ENCODE results near the gene CDC16. TPM values are rescaled to one million over a fixed set of nuclear protein-coding genes. Genes with fewer than 3 reads are reported as not detected.

The CDC16 gene
- total RNA-seq, 1 experiment from 2014 or later: 61.1 TPM

DNA sequence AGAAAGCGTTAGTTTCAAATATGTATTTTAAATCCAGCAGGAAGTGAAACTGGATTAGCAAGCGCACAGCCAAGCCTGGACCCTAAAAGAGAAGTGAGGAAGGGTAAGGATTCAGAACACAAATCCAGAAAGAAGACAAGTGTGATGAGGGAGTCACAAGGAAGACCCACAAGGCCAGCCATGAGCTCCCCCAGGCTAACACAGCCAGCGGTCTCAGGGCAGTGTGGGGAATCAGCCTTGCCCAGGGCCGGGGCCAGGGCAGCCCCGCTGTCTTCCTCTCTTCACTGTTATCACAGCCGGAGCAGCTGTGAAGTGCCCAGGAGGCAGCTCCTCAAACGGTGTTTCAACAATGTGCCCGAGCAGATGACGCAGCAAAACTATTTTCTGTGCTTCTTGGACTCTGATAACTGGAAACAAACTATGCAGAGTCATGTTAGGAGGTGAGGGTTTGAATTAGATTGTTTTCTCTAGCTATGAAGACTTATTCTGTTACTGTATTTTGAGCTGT is 12.2 kb upstream of the CDC16 start:
- no peak for TF ChIP-seq EZH2 (IDR thresholded peaks at IDR 0.05; ENCODE audit: borderline replicate concordance, low read depth, low read length, poor library complexity, severe bottlenecking)
- TF ChIP-seq, protein P1, sequence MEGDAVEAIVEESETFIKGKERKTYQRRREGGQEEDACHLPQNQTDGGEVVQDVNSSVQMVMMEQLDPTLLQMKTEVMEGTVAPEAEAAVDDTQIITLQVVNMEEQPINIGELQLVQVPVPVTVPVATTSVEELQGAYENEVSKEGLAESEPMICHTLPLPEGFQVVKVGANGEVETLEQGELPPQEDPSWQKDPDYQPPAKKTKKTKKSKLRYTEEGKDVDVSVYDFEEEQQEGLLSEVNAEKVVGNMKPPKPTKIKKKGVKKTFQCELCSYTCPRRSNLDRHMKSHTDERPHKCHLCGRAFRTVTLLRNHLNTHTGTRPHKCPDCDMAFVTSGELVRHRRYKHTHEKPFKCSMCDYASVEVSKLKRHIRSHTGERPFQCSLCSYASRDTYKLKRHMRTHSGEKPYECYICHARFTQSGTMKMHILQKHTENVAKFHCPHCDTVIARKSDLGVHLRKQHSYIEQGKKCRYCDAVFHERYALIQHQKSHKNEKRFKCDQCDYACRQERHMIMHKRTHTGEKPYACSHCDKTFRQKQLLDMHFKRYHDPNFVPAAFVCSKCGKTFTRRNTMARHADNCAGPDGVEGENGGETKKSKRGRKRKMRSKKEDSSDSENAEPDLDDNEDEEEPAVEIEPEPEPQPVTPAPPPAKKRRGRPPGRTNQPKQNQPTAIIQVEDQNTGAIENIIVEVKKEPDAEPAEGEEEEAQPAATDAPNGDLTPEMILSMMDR (conservative IDR thresholded peaks at IDR 0.05; ENCODE audit: low read depth, low read length): no peak
- Histone ChIP-seq H3K36me3 (ENCODE audit: insufficient read depth, low read length, poor library complexity, severe bottlenecking) (no peaks in the 10 kb centered on the region), H3K9me3 (ENCODE audit: low read depth, low read length, poor library complexity, severe bottlenecking) (no peaks in the 10 kb centered on the region), H3K27me3 (replicated peaks; ENCODE audit: insufficient read depth, low read depth, low read length, poor library complexity) (no peaks in the 10 kb centered on the region), H3K4me1 (ENCODE audit: insufficient read depth, low read length, poor library complexity, severe bottlenecking) (no peaks in the 10 kb centered on the region), H3K4me3 (ENCODE audit: low read depth, low read length, poor library complexity, severe bottlenecking) (no peak overlapping the region), H3K27ac (ENCODE audit: low read depth, low read length, poor library complexity, severe bottlenecking) (no peak overlapping the region)
- no TSS peak for BruUV-seq (replicated peaks)
- DNase-seq (ENCODE audit: low spot score): no peak
- intact Hi-C loops (cut with micrococcal nuclease; ENCODE audit: unreplicated experiment): no loop called here
- ChIA-PET POLR2A (ENCODE audit: low non-redundant PET) (no interaction called here), CTCF (no interaction called here)

DNA sequence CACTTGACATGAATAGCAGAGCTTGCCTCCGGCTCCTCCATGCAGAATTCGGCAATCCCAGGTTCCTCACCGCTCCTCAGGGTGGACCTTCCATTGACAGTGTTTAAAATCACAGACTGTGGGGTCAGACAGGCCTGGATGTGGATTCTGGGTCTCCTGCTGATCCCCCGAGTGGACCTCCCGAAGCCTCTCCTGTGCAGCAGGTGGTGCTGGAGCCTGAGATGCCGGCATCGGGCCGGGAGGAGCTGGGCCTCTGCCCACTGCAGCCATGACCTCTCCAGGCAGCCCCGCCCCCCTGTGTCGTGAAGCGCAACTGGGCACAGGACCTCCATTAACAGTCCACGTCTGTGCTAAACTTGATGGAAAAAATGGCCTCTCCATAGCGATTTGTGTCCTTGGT is 10.5 kb upstream of the CDC16 start:
- intact Hi-C loops (cut with micrococcal nuclease; ENCODE audit: unreplicated experiment): no loop called here
- no peak for TF ChIP-seq EZH2 (IDR thresholded peaks at IDR 0.05; ENCODE audit: borderline replicate concordance, low read depth, low read length, poor library complexity, severe bottlenecking)
- TF ChIP-seq, protein P1 (conservative IDR thresholded peaks at IDR 0.05; ENCODE audit: low read depth, low read length): no peak
- no peaks in the 10 kb centered on the region for H3K27me3 ChIP-seq (replicated peaks; ENCODE audit: insufficient read depth, low read depth, low read length, poor library complexity)
- H3K4me3 ChIP-seq (ENCODE audit: low read depth, low read length, poor library complexity, severe bottlenecking): no peak overlapping the region
- BruUV-seq (replicated peaks): no TSS peak
- H3K27ac ChIP-seq (ENCODE audit: low read depth, low read length, poor library complexity, severe bottlenecking): no peak overlapping the region
- ChIA-PET CTCF (no interaction called here), POLR2A (ENCODE audit: low non-redundant PET) (no interaction called here)
- no peaks in the 10 kb centered on the region for H3K36me3 ChIP-seq (ENCODE audit: insufficient read depth, low read length, poor library complexity, severe bottlenecking)
- H3K9me3 ChIP-seq (ENCODE audit: low read depth, low read length, poor library complexity, severe bottlenecking): no peaks in the 10 kb centered on the region
- no peak for DNase-seq (ENCODE audit: low spot score)
- no peaks in the 10 kb centered on the region for H3K4me1 ChIP-seq (ENCODE audit: insufficient read depth, low read length, poor library complexity, severe bottlenecking)

DNA sequence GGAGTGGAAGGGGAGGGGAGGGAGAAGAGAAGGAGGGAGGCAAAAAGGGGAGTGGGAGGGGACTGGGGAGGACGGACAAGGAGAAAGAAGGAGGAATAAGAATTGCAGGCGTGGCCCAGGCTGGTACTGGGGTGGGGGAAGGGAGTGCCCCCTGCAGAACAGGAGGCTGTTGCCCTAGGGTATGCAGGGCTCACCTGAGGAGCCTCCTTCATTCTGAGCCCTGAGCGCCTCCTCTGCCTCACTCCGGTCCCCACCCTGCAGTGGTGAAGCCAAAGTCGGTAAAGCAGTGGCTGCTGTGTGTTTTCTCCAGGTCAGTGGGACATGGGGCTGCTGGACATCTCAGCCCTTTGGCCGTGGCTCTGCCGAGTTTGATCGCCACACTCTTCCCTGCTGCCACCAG is 9.1 kb upstream of the CDC16 start:
- no peak overlapping the region for H3K4me3 ChIP-seq (ENCODE audit: low read depth, low read length, poor library complexity, severe bottlenecking)
- no peaks in the 10 kb centered on the region for H3K36me3 ChIP-seq (ENCODE audit: insufficient read depth, low read length, poor library complexity, severe bottlenecking)
- H3K27ac ChIP-seq (ENCODE audit: low read depth, low read length, poor library complexity, severe bottlenecking): no peak overlapping the region
- H3K4me1 ChIP-seq (ENCODE audit: insufficient read depth, low read length, poor library complexity, severe bottlenecking): peaks cover 6% of the 10 kb centered on the region
- DNase-seq (ENCODE audit: low spot score): no peak
- intact Hi-C loops (cut with micrococcal nuclease; ENCODE audit: unreplicated experiment): loop anchor here (2.0 to 5.0 kb wide), 3 partner anchors 93 to 1283 kb away; partner anchors contain the start of gene RASA3
- BruUV-seq (replicated peaks): no TSS peak
- no peak for TF ChIP-seq EZH2 (IDR thresholded peaks at IDR 0.05; ENCODE audit: borderline replicate concordance, low read depth, low read length, poor library complexity, severe bottlenecking)
- TF ChIP-seq, protein P1 (conservative IDR thresholded peaks at IDR 0.05; ENCODE audit: low read depth, low read length): no peak
- ChIA-PET POLR2A (ENCODE audit: low non-redundant PET) (no interaction called here), CTCF (no interaction called here)
- no peaks in the 10 kb centered on the region for H3K9me3 ChIP-seq (ENCODE audit: low read depth, low read length, poor library complexity, severe bottlenecking)
- H3K27me3 ChIP-seq (replicated peaks; ENCODE audit: insufficient read depth, low read depth, low read length, poor library complexity): no peaks in the 10 kb centered on the region

All from A673 (cell line).